NT2/D1 (cell line): ENCODE results near the gene STRIP2.

Source experiments
- SUZ12 ChIP-seq: IDR thresholded peaks from 2 replicates; pipeline ENCODE4 v1.6.1; 2011; ENCODE audit not compliant: insufficient read length, insufficient read depth; ENCODE audit errors: extremely low read depth
- YY1 ChIP-seq: IDR thresholded peaks from 2 replicates; pipeline ENCODE4 v1.6.1; 2011; ENCODE audit not compliant: insufficient read length, insufficient read depth
- ZNF274 ChIP-seq: IDR thresholded peaks from 2 replicates; pipeline ENCODE4 v1.6.1; 2011; ENCODE audit warnings: mild to moderate bottlenecking, low read depth, low read length

DNA sequence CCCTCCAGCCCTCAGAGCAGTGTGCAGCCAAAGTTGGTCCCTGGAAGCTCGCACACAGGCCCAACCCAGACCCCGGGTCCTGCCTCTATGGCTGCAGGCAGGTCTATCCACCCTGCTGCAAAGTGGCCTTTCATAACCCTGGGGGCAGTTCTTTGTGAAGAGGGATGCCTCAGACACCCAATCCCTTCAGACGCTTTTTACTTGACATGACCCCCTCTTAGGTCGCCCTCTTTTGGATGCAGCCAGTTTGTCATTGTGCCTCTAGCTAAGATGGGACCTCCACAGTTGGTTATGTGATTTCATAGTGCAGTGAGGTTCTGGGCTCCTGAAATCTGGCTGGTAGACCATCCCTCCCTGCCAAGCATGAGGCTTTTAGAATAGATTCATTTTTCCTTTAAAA lies 95.4 kb downstream of the STRIP2 start:
- TF ChIP-seq YY1 (no peak), ZNF274 (no peak), SUZ12 (no peak)
